Liver (tissue), 9 donors: ENCODE results near the gene ZNF532. TPM values are rescaled to one million over a fixed set of nuclear protein-coding genes. Genes with fewer than 3 reads are reported as not detected.

Source experiments
- DNase-seq: peaks from one replicate; pipeline ENCODE4 v3.0.0-alpha.2; 2017; ENCODE audit warnings: low spot score
- H3K27ac ChIP-seq, 2 donors: one replicate each; pipeline ENCODE4 v1.7.0; 2013; ENCODE audit warnings: inconsistent platforms in 2 of 2, low read length in 2 of 2, control low read depth in 1 of 2, low read depth in 1 of 2, mild to moderate bottlenecking in 1 of 2
- H3K27me3 ChIP-seq, 4 donors: one replicate each; pipeline versions ENCODE4 v1.6.1 to v1.7.0; 2013; ENCODE audit warnings: low read length in 3 of 4, inconsistent platforms in 1 of 4, mild to moderate bottlenecking in 1 of 4, moderate library complexity in 1 of 4; ENCODE audit not compliant: control insufficient read depth in 4 of 4, insufficient read depth in 4 of 4
- H3K36me3 ChIP-seq, 4 donors: one replicate each; pipeline versions ENCODE4 v1.6.1 to v1.7.0; 2013; ENCODE audit warnings: low read length in 3 of 4, mild to moderate bottlenecking in 3 of 4, low read depth in 1 of 4, moderate library complexity in 1 of 4; ENCODE audit not compliant: control insufficient read depth in 4 of 4, insufficient read depth in 3 of 4
- H3K4me1 ChIP-seq, 4 donors: one replicate each; pipeline versions ENCODE4 v1.6.1 to v1.7.0; 2013; ENCODE audit warnings: low read length in 3 of 4, mild to moderate bottlenecking in 3 of 4, moderate library complexity in 1 of 4; ENCODE audit not compliant: control insufficient read depth in 4 of 4, insufficient read depth in 4 of 4
- H3K4me3 ChIP-seq, 3 donors: one replicate each; pipeline versions ENCODE4 v1.6.1 to v1.7.0; 2013; ENCODE audit warnings: low read length in 3 of 3, control low read depth in 1 of 3, low read depth in 1 of 3, mild to moderate bottlenecking in 1 of 3
- H3K9ac ChIP-seq, 2 donors: one replicate each; pipeline ENCODE4 v1.7.0; 2013; ENCODE audit warnings: low read length in 2 of 2, mild to moderate bottlenecking in 2 of 2, moderate library complexity in 2 of 2, control low read depth in 1 of 2, low read depth in 1 of 2
- H3K9me3 ChIP-seq, 4 donors: one replicate each; pipeline versions ENCODE4 v1.6.1 to v1.7.0; 2013; ENCODE audit warnings: low read length in 3 of 4; ENCODE audit not compliant: control insufficient read depth in 4 of 4
- CTCF ChIP-seq: fragments of 150-350 bp; IDR thresholded peaks from 2 replicates; pipeline ENCODE4 v1.5.1; 2017; ENCODE audit warnings: improper control_type of control experiment, low read depth, low read length; ENCODE audit not compliant: missing input control
- EGR1 ChIP-seq, 2 donors: IDR thresholded peaks; 2 replicates each; pipeline ENCODE4 v1.6.1; 2016 to 2018; ENCODE audit warnings: antibody characterized with exemption in 2 of 2, low read depth in 2 of 2
- FOXA1 ChIP-seq: IDR thresholded peaks from 2 replicates; pipeline ENCODE4 v1.6.1; 2016; ENCODE audit warnings: antibody characterized with exemption
- GABPA ChIP-seq, 2 donors: IDR thresholded peaks in 1 of 2; conservative IDR thresholded peaks in 1 of 2; 2 replicates each; pipeline ENCODE4 v1.6.1; 2016; ENCODE audit warnings: antibody characterized with exemption in 2 of 2, mild to moderate bottlenecking in 1 of 2, moderate library complexity in 1 of 2
- HNF4A ChIP-seq, 2 donors: conservative IDR thresholded peaks; 2 replicates each; pipeline ENCODE4 v1.6.1; 2016; ENCODE audit warnings: antibody characterized with exemption in 2 of 2, mild to moderate bottlenecking in 2 of 2
- HNF4G ChIP-seq: IDR thresholded peaks from 2 replicates; pipeline ENCODE4 v1.6.1; 2016; ENCODE audit warnings: antibody characterized with exemption
- JUND ChIP-seq, 2 donors: IDR thresholded peaks; 2 replicates each; pipeline ENCODE4 v1.6.1; 2016; ENCODE audit warnings: antibody characterized with exemption in 2 of 2
- REST ChIP-seq: IDR thresholded peaks from 2 replicates; pipeline ENCODE4 v1.6.1; 2016; ENCODE audit warnings: antibody characterized with exemption, mild to moderate bottlenecking
- SP1 ChIP-seq: IDR thresholded peaks from 2 replicates; pipeline ENCODE4 v1.6.1; 2018; ENCODE audit warnings: antibody characterized with exemption, mild to moderate bottlenecking
- TAF1 ChIP-seq: conservative IDR thresholded peaks from 2 replicates; pipeline ENCODE4 v1.6.1; 2016; ENCODE audit warnings: antibody characterized with exemption, mild to moderate bottlenecking
- ZBTB33 ChIP-seq: IDR thresholded peaks from 2 replicates; pipeline ENCODE4 v1.6.1; 2016; ENCODE audit warnings: antibody characterized with exemption
- WGBS: extraction: QIAGEN DNeasy Blood & Tissue Kit; methylation state at CpG from one replicate; pipeline ENCODE4 v1.1.7; 2013; 5-methylcytosine and 5-hydroxymethylcytosine counted together
- polyA plus RNA-seq, 2 donors: library from polyadenylated mRNA; stranded (reverse) in 1 of 2; unstranded in 1 of 2; fragments of 200-250 nt in 1 of 2; fragments of >200 nt in 1 of 2; fragmentation: Nextera tagmentation in 1 of 2; extraction: Ambion mirVana in 1 of 2; gene quantifications; one replicate each; pipeline versions ENCODE4 v1.2.1 to v1.2.3, GENCODE V29; 2013 to 2015
- total RNA-seq, 2 donors: library from RNA; depleted of rRNA; stranded (reverse); fragments of >200 nt; gene quantifications; one replicate each; pipeline ENCODE4 v1.2.3, GENCODE V29; 2014
- TF ChIP-seq, protein P1 (sequence below): IDR thresholded peaks from 2 replicates; pipeline ENCODE4 v1.6.1; 2016; ENCODE audit warnings: antibody characterized with exemption
- donor health status: healthy.
- donor health status: healthy.
- donor health status: healthy.
- donor health status: healthy.
- donor health status: healthy.

ZNF532 gene
- total and polyA plus RNA-seq, 4 donors, result 0.68 to 5.6 (median 2.5) TPM

- Histone ChIP-seq H3K36me3 (no peaks in the 10 kb centered on the region), H3K4me3 (no peak overlapping the region), H3K27ac (no peak overlapping the region), H3K9me3 (peaks cover 0 to 3% (median 0%) of the 10 kb centered on the region in 4 donors), H3K4me1 (peaks cover 0 to 6% (median 1%) of the 10 kb centered on the region in 4 donors), H3K27me3 (no peaks in the 10 kb centered on the region), H3K9ac (no peak overlapping the region)
- no peak for DNase-seq
- TF ChIP-seq ZBTB33 (no peak), EGR1 (IDR thresholded peaks at IDR 0.05; ENCODE audit: low read depth in 2 of 2) (no peak), TAF1 (no peak), JUND (IDR thresholded peaks at IDR 0.05) (no peak), HNF4A (conservative IDR thresholded peaks at IDR 0.05) (no peak)
- TF ChIP-seq, protein P1, sequence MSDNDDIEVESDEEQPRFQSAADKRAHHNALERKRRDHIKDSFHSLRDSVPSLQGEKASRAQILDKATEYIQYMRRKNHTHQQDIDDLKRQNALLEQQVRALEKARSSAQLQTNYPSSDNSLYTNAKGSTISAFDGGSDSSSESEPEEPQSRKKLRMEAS, result no peak
- WGBS, result 78% methylated on average over 2 of the region's 2 CpGs
Observed at GRCh38 chr18:58843688-58844035, 21.0 kb upstream of the ZNF532 start.

GRCh38 chr18:58844871-58845270 lies 19.8 kb upstream of the ZNF532 start:
- no peak for DNase-seq
- Histone ChIP-seq H3K4me3 (no peak overlapping the region), H3K4me1 (peaks cover 0 to 6% (median 1%) of the 10 kb centered on the region in 4 donors), H3K36me3 (no peaks in the 10 kb centered on the region), H3K9me3 (peaks cover 0 to 3% (median 0%) of the 10 kb centered on the region in 4 donors), H3K9ac (no peak overlapping the region), H3K27me3 (no peaks in the 10 kb centered on the region), H3K27ac (no peak overlapping the region)
- WGBS, result 90% methylated on average over 4 of the region's 4 CpGs
- TF ChIP-seq HNF4G (no peak), GABPA (IDR thresholded peaks at IDR 0.05 in 1 of 2, conservative IDR thresholded peaks at IDR 0.05 in 1 of 2) (no peak), FOXA1 (no peak), TAF1 (no peak), SP1 (no peak)

DNA sequence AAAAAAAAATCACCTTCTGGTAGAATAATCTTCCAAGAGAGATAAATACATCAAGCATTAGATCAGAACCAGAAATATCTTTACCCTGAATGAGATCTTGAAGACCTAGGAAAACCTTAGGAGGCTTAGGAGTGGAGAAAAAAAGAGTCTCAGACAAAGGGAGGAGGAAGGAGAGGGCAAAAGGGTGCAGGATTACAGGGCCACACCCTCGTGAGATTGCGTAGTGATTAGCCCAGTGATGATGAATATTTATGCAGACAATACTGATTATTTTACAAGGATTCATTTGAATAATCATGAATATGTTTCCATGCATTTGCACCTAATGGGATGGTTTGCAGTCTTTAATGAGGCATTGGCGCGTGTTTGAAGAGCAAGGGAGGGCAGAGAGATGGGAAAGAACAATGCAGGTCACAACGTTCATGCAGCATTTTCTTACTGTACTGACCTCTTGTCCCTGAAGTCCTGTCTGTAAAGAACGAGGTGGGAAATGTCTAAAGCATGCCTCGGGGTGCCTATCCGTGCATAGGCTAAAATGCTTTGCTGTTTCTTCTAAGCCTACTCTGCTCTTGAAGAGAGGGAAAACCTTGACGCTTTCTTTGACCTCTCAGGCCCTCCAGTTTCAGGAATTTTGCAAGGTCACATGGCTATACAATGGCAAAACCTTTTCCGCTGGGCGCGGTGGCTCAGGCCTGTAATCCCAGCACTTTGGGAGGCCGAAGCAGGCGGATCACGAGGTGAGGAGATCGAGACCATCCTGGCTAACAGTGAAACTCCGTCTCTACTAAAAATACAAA lies 18.6 kb upstream of the ZNF532 start:
- no peaks in the 10 kb centered on the region for H3K36me3 ChIP-seq
- no peak overlapping the region for H3K27ac ChIP-seq
- DNase-seq, result no peak
- no peak for TF ChIP-seq JUND (IDR thresholded peaks at IDR 0.05)
- TF ChIP-seq TAF1, result no peak
- no peak for TF ChIP-seq CTCF
- TF ChIP-seq SP1, result no peak
- no peak for TF ChIP-seq REST
- H3K27me3 ChIP-seq, result no peaks in the 10 kb centered on the region
- peaks cover 0 to 3% (median 0%) of the 10 kb centered on the region in 4 donors for H3K9me3 ChIP-seq
- H3K9ac ChIP-seq, result no peak overlapping the region
- H3K4me1 ChIP-seq, result peaks cover 0 to 6% (median 1%) of the 10 kb centered on the region in 4 donors
- WGBS, result 88% methylated on average over 17 of the region's 17 CpGs
- H3K4me3 ChIP-seq, result no peak overlapping the region
